ENCODE data around the gene TPT1.
"Not testable (repeated sequence)": the region's sequence is repeated elsewhere in the genome, so short reads cannot be mapped to it uniquely, and the experiment has no call there.

Gene TPT1

DNA sequence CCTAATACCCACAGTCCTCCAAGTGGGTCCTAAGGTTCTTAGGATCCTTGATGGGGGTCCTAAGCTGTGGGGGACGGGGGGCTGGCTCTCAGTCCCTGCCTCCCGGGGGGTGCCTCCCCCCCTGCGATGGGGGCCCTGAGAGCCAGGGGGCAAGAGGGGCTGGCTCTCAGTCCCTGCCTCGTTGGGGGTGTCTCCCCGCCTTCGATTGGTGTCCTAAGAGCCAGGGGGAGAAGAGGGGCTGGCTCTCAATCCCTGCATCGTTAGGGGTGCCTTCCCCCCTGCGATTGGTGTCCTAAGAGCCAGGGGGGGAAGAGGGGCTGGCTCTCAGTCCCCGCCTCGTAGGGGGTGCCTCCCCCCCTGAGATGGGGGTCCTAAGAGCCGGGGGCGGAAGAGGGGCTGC is 40.2 kb upstream of the TPT1 start:
- H3K4me3 ChIP-seq (ENCODE audit: low read depth, low read length) = no peak overlapping the region
- TF ChIP-seq, protein P1, sequence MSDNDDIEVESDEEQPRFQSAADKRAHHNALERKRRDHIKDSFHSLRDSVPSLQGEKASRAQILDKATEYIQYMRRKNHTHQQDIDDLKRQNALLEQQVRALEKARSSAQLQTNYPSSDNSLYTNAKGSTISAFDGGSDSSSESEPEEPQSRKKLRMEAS (IDR thresholded peaks at IDR 0.05; ENCODE audit: low read depth, low read length) = no peak
- TF ChIP-seq MYC (IDR thresholded peaks at IDR 0.05; ENCODE audit: low read depth, low read length) = no peak
- TF ChIP-seq, protein P2, sequence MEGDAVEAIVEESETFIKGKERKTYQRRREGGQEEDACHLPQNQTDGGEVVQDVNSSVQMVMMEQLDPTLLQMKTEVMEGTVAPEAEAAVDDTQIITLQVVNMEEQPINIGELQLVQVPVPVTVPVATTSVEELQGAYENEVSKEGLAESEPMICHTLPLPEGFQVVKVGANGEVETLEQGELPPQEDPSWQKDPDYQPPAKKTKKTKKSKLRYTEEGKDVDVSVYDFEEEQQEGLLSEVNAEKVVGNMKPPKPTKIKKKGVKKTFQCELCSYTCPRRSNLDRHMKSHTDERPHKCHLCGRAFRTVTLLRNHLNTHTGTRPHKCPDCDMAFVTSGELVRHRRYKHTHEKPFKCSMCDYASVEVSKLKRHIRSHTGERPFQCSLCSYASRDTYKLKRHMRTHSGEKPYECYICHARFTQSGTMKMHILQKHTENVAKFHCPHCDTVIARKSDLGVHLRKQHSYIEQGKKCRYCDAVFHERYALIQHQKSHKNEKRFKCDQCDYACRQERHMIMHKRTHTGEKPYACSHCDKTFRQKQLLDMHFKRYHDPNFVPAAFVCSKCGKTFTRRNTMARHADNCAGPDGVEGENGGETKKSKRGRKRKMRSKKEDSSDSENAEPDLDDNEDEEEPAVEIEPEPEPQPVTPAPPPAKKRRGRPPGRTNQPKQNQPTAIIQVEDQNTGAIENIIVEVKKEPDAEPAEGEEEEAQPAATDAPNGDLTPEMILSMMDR (IDR thresholded peaks at IDR 0.05; ENCODE audit: low read depth, low read length) = no peak
- no peak for TF ChIP-seq POLR2A (IDR thresholded peaks at IDR 0.05; ENCODE audit: extremely low read depth, insufficient read length)
- no peak for DNase-seq (ENCODE audit: low read depth)

DNA sequence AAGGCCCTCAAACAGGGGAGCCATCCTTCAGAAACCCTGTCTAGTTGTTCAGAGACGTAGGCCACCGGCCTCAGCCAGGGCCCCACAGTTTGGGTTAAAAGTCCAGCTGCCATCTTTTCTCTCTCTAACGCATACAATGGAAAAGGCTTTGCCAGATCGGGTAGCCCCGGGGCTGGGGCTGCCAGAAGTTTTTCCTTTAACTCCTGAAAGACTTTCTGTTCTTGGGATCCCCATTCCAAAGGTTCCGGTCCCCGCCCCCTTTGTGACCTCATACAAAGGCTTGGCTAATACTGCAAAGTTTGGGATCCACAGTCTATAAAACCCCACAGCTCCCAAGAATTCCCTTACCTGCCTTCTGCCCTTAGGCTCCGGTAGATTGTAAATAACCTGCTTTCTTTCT is 39.7 kb upstream of the TPT1 start:
- not testable (repeated sequence) for DNase-seq (ENCODE audit: low read depth); H3K4me3 ChIP-seq (ENCODE audit: low read depth, low read length)

DNA sequence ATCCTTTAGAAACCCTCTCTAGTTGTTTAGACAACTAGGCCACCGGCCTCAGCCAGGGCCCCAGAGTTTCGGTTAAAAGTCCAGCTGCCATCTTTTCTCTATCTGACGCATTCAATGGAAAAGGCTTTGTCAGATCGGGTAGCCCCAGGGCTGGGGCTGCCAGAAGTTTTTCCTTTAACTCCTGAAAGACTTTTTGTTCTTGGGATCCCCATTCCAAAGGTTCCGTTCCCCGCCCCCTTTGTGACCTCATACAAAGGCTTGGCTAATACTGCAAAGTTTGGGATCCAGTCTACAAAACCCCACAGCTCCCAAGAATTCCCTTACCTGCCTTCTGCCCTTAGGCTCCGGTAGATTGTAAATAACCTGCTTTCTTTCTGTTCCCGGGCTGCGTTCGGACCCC is 38.5 kb upstream of the TPT1 start:
- not testable (repeated sequence) for DNase-seq (ENCODE audit: low read depth); H3K4me3 ChIP-seq (ENCODE audit: low read depth, low read length)

DNA sequence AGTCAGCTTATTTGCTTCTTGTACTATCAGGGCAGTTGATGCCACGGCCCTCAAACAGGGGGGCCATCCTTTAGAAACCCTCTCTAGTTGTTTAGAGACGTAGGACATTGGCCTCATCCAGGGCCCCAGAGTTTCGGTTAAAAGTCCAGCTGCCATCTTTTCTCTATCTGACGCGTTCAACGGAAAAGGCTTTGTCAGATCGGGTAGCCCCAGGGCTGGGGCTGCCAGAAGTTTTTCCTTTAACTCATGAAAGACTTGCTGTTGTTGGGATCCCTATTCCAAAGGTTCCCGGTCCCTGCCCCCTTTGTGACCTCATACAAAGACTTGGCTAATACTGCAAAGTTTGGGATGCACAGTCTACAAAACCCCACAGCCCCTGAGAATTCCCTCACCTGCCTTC is 37.8 kb upstream of the TPT1 start:
- H3K4me3 ChIP-seq (ENCODE audit: low read depth, low read length); DNase-seq (ENCODE audit: low read depth): not testable (repeated sequence)

DNA sequence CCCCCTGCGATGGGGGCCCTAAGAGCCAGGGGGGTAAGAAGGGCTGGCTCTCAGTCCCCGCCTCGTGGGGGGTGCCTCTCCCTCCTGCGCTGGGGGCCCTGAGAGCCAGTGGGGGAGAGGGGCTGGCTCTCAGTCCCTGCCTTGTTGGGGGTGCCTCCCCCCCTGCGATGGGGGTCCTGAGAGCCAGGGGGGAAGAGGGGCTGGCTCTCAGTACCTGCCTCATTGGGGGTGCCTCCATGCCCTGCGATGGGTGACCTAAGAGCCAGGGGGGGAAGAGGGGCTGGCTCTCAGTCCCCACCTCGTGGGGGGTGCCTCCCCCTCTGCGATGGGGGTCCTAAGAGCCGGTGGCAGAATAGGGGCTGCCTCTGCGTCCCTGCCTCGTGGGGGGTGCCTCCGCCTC is 36.3 kb upstream of the TPT1 start:
- not testable (repeated sequence) for H3K4me3 ChIP-seq (ENCODE audit: low read depth, low read length); DNase-seq (ENCODE audit: low read depth)

DNA sequence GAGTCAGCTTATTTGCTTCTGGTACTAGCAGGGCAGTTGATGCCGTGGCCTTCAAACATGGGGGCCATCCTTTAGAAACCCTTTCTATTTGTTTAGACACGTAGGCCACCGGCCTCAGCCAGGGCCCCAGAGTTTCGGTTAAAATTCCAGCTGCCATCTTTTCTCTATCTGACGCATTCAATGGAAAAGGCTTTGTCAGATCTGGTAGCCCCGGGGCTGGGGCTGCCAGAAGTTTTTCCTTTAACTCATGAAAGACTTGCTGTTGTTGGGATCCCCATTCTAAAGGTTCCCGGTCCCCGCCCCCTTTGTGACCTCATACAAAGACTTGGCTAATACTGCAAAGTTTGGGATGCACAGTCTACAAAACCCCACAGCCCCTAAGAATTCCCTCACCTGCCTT is 35.7 kb upstream of the TPT1 start:
- DNase-seq (ENCODE audit: low read depth); H3K4me3 ChIP-seq (ENCODE audit: low read depth, low read length): not testable (repeated sequence)

DNA sequence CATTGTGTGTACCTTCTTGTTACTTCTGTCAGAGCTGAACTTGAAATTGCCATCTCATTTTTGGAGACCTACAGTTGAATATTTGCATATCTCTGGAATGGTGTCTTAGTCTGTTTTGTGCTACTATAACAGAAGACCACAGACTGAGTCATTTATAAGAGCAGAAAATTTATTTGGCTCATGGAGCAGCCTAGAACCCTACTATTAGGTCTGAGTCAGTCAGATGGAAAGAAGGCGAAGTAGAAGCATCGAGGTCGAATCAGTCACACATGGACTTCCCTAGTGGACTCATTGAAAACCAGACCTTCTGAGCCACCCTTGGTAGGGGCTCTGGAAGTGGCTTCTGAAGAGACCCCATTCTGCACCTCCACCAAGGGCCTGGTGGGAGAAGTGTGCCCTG is 33.9 kb upstream of the TPT1 start:
- no peak for DNase-seq (ENCODE audit: low read depth)
- no peak overlapping the region for H3K4me3 ChIP-seq (ENCODE audit: low read depth, low read length)
- TF ChIP-seq POLR2A (IDR thresholded peaks at IDR 0.05; ENCODE audit: extremely low read depth, insufficient read length) (no peak), MYC (IDR thresholded peaks at IDR 0.05; ENCODE audit: low read depth, low read length) (no peak)
- TF ChIP-seq, protein P2 (IDR thresholded peaks at IDR 0.05; ENCODE audit: low read depth, low read length) = no peak
- TF ChIP-seq, protein P1 (IDR thresholded peaks at IDR 0.05; ENCODE audit: low read depth, low read length) = no peak

DNA sequence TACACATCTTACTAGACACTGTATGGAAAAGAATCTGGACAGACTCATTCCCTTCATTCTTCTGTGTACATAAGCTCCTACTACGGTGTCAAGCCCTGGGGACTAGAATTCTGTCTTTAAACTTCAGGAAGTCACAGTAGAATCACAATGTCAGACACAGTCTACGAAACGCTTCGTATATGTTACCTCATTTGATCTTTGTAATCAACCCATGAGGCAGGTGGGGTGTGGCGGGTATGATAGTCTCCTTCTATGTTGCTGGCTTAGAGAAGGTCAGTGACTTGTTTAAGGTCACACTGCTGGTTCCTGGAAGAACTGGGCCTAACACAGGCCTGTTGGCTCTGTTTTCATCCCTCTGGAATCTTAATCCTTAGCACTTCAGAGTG is 32.2 kb upstream of the TPT1 start:
- no peak for DNase-seq (ENCODE audit: low read depth)
- H3K4me3 ChIP-seq (ENCODE audit: low read depth, low read length) = no peak overlapping the region
- TF ChIP-seq POLR2A (IDR thresholded peaks at IDR 0.05; ENCODE audit: extremely low read depth, insufficient read length) = no peak
- TF ChIP-seq, protein P2 (IDR thresholded peaks at IDR 0.05; ENCODE audit: low read depth, low read length) = no peak
- TF ChIP-seq, protein P1 (IDR thresholded peaks at IDR 0.05; ENCODE audit: low read depth, low read length) = no peak
- TF ChIP-seq MYC (IDR thresholded peaks at IDR 0.05; ENCODE audit: low read depth, low read length) = no peak

DNA sequence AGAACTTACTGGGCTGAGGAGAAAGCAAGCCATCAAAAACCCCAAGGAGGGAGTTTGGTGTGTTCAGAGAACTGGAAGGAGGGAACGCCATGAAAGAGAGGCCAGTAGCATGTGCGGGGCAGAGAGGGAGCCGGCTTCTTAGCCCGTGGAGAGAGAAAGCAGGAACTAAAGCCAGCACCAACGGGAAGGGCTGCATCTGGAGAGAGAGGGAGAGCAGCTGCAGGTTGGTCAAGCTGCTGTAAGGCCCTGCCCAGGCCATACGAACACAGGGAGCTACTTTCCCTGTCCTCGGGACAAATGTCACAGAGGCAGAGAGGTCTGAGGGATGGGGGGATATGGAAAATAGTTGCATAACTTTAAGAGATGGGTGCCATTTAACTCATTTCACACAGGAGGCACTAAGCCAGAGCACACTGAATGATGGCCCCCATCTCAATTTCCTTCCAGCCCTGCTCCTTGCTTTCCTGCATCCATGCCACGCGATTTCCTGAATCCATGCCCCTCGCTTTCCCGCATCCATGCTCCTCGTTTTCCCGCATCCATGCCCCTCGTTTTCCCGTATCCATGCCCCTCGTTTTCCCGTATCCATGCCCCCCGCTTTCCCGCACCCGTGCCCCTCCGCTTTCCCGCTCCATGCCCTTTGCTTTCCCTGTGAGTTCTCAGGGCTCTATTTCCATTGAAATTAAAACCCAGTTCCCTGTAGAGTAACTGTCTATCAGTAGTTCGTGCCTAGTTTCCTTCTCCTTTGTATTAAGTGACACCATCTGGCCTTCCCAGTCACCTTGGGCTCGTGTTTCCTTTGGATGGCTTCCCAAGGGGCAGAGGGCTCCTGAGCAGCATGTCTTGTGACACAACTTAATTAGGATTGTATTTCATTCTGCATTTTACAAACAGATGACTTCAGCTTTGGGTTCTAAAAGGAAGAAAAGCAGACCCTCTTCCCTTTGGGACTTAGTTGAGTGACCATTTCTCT is 31.5 kb upstream of the TPT1 start:
- H3K4me3 ChIP-seq (ENCODE audit: low read depth, low read length) = no peak overlapping the region
- TF ChIP-seq, protein P2 (IDR thresholded peaks at IDR 0.05; ENCODE audit: low read depth, low read length) = no peak
- TF ChIP-seq POLR2A (IDR thresholded peaks at IDR 0.05; ENCODE audit: extremely low read depth, insufficient read length) (no peak), MYC (IDR thresholded peaks at IDR 0.05; ENCODE audit: low read depth, low read length) (no peak)
- TF ChIP-seq, protein P1 (IDR thresholded peaks at IDR 0.05; ENCODE audit: low read depth, low read length) = no peak
- DNase-seq (ENCODE audit: low read depth) = no peak
